H1 (cell line): ENCODE results near the gene RELL2. TPM values are rescaled to one million over a fixed set of nuclear protein-coding genes. Genes with fewer than 3 reads are reported as not detected.

Experiments used
- CTCF ChIA-PET: fragments of 300-600 bp; sonication (Branson Sonifier 250); formaldehyde crosslinking; loops from one replicate; lab custom pipeline; 2021; ENCODE audit not compliant: partially characterized antibody; lab: Charles Lee
- POLR2A ChIA-PET: fragments of 300-600 bp; sonication (Branson Sonifier 250); formaldehyde crosslinking; loops from one replicate; lab custom pipeline; 2021; ENCODE audit warnings: inconsistent platforms; ENCODE audit not compliant: partially characterized antibody; lab: Charles Lee
- DNase-seq, 2 experiments: peaks; one replicate each; pipeline versions ENCODE4 v3.0.0 to v3.0.0-alpha.2; 2010 to 2022; ENCODE audit warnings: low spot score in 2 of 2, low read depth in 1 of 2, mixed read lengths in 1 of 2
- FAIRE-seq: peaks from 2 replicates; lab custom pipeline; 2011; peaks lifted over from hg19 to GRCh38; lab: Jason Lieb, UNC
- H2AFZ ChIP-seq: 2 replicates; pipeline ENCODE4 v1.8.1; 2012; ENCODE audit warnings: low read length, inconsistent platforms
- H2AK5ac ChIP-seq: 2 replicates; pipeline ENCODE4 v1.6.1; 2013; ENCODE audit warnings: low read depth, low read length
- H2BK120ac ChIP-seq: replicated peaks from 2 replicates; pipeline ENCODE3; 2013; ENCODE audit warnings: low read depth, low read length, inconsistent platforms
- H2BK12ac ChIP-seq: 2 replicates; pipeline ENCODE4 v1.6.1; 2013; ENCODE audit warnings: low read depth, low read length
- H2BK15ac ChIP-seq: 2 replicates; pipeline ENCODE4 v1.6.1; 2013; ENCODE audit warnings: low read length
- H2BK20ac ChIP-seq: 2 replicates; pipeline ENCODE4 v1.6.1; 2013; ENCODE audit warnings: low read length
- H2BK5ac ChIP-seq: 2 replicates; pipeline ENCODE4 v1.6.1; 2013; ENCODE audit warnings: low read depth, low read length
- H3K14ac ChIP-seq: 2 replicates; pipeline ENCODE4 v1.6.1; 2013; ENCODE audit warnings: inconsistent platforms; ENCODE audit not compliant: insufficient read length
- H3K18ac ChIP-seq: 2 replicates; pipeline ENCODE4 v1.6.1; 2013; ENCODE audit warnings: low read length; ENCODE audit errors: extremely low read depth
- H3K23ac ChIP-seq: 2 replicates; pipeline ENCODE4 v1.6.1; 2013; ENCODE audit warnings: inconsistent platforms; ENCODE audit not compliant: insufficient read length
- H3K23me2 ChIP-seq: 2 replicates; pipeline ENCODE4 v1.6.1; 2013; ENCODE audit warnings: low read depth, low read length
- H3K27ac ChIP-seq: 2 replicates; pipeline ENCODE4 v1.6.1; 2011; ENCODE audit warnings: low read depth, low read length, inconsistent platforms
- H3K27me3 ChIP-seq, 4 experiments: replicated peaks in 1 of 4; 1 replicate in 1 of 4; 2 replicates in 3 of 4; pipeline versions ENCODE4 v1.6.1 to v1.8.1; 2011 to 2013; ENCODE audit warnings: low read length in 3 of 4, mild to moderate bottlenecking in 3 of 4, inconsistent platforms in 2 of 4, mixed read lengths in 2 of 4, moderate library complexity in 1 of 4; ENCODE audit not compliant: control insufficient read depth in 3 of 4, insufficient read depth in 3 of 4; ENCODE audit errors: extremely low read depth in 1 of 4
- H3K36me3 ChIP-seq, 4 experiments: 2 replicates each; pipeline versions ENCODE4 v1.6.1 to v1.8.1; 2011 to 2013; ENCODE audit warnings: mild to moderate bottlenecking in 4 of 4, low read length in 3 of 4, moderate library complexity in 2 of 4, control low read depth in 1 of 4, inconsistent platforms in 1 of 4; ENCODE audit not compliant: insufficient read depth in 4 of 4, control insufficient read depth in 2 of 4
- H3K4ac ChIP-seq: replicated peaks from 2 replicates; pipeline ENCODE3; 2013; ENCODE audit warnings: low read length, low read depth, mixed read lengths, inconsistent platforms; ENCODE audit not compliant: insufficient read length
- H3K4me1 ChIP-seq, 4 experiments: replicated peaks in 1 of 4; 1 replicate in 1 of 4; 2 replicates in 3 of 4; pipeline versions ENCODE4 v1.6.1 to v1.8.1; 2011 to 2013; ENCODE audit warnings: low read length in 3 of 4, inconsistent platforms in 2 of 4, mixed read lengths in 1 of 4; ENCODE audit not compliant: insufficient read depth in 4 of 4, control insufficient read depth in 3 of 4
- H3K4me2 ChIP-seq, 2 experiments: 2 replicates each; pipeline versions ENCODE4 v1.6.1 to v1.8.1; 2011 to 2013; ENCODE audit warnings: low read depth in 2 of 2, low read length in 2 of 2, control low read depth in 1 of 2, inconsistent platforms in 1 of 2, mild to moderate bottlenecking in 1 of 2; ENCODE audit not compliant: insufficient read depth in 1 of 2
- H3K4me3 ChIP-seq, 4 experiments: fragments of 200-600, 300-600 bp in 1 of 4; sonication (generic), shearing (Covaris generic), sonication (Bioruptor Twin) in 1 of 4; 2 replicates each; pipeline versions ENCODE4 v1.5.1 to v1.8.1; 2011 to 2016; ENCODE audit warnings: low read length in 4 of 4, low read depth in 3 of 4, control low read depth in 2 of 4, inconsistent platforms in 2 of 4, mild to moderate bottlenecking in 2 of 4, mixed read lengths in 1 of 4, moderate library complexity in 1 of 4; ENCODE audit not compliant: insufficient read depth in 2 of 4; ENCODE audit errors: extremely low read depth in 1 of 4
- H3K56ac ChIP-seq: replicated peaks from 2 replicates; pipeline ENCODE3; 2013; ENCODE audit warnings: low read depth, mild to moderate bottlenecking, mixed read lengths, low read length, inconsistent platforms; ENCODE audit not compliant: insufficient read length
- H3K79me1 ChIP-seq: 2 replicates; pipeline ENCODE4 v1.6.1; 2013; ENCODE audit warnings: low read depth, low read length, control low read depth
- H3K79me2 ChIP-seq, 2 experiments: 2 replicates each; pipeline versions ENCODE4 v1.6.1 to v1.8.1; 2012 to 2013; ENCODE audit warnings: low read length in 2 of 2, mild to moderate bottlenecking in 2 of 2, inconsistent platforms in 1 of 2; ENCODE audit not compliant: insufficient read depth in 2 of 2, control insufficient read depth in 1 of 2
- H3K9ac ChIP-seq, 4 experiments: replicated peaks in 1 of 4; 1 replicate in 1 of 4; 2 replicates in 3 of 4; pipeline versions ENCODE4 v1.6.1 to v1.8.1; 2011 to 2013; ENCODE audit warnings: low read depth in 3 of 4, low read length in 3 of 4, control low read depth in 2 of 4, mild to moderate bottlenecking in 2 of 4, moderate library complexity in 2 of 4, inconsistent platforms in 1 of 4; ENCODE audit errors: extremely low read depth in 1 of 4
- H3K9me3 ChIP-seq, 2 experiments: 2 replicates each; pipeline versions ENCODE4 v1.6.1 to v1.8.1; 2012 to 2013; ENCODE audit warnings: mild to moderate bottlenecking in 2 of 2, moderate library complexity in 2 of 2, control low read depth in 1 of 2, inconsistent platforms in 1 of 2, low read depth in 1 of 2, low read length in 1 of 2, mixed read lengths in 1 of 2; ENCODE audit not compliant: insufficient read depth in 2 of 2
- H4K20me1 ChIP-seq, 2 experiments: replicated peaks in 1 of 2; 2 replicates each; pipeline versions ENCODE3 to v1.8.1; 2011 to 2013; ENCODE audit warnings: inconsistent platforms in 2 of 2, low read length in 2 of 2, mild to moderate bottlenecking in 1 of 2; ENCODE audit not compliant: insufficient read depth in 2 of 2, control insufficient read depth in 1 of 2
- H4K5ac ChIP-seq: 2 replicates; pipeline ENCODE4 v1.6.1; 2013; ENCODE audit warnings: low read length, low read depth, mixed read lengths, inconsistent platforms; ENCODE audit not compliant: insufficient read length
- H4K8ac ChIP-seq: 2 replicates; pipeline ENCODE4 v1.8.0; 2013; ENCODE audit warnings: mild to moderate bottlenecking, moderate library complexity, low read length, inconsistent platforms; ENCODE audit not compliant: insufficient read depth; ENCODE audit errors: extremely low read depth
- H4K91ac ChIP-seq: replicated peaks from 2 replicates; pipeline ENCODE3; 2013; ENCODE audit warnings: low read length, mixed read lengths, inconsistent platforms; ENCODE audit not compliant: insufficient read length
- BCL11A ChIP-seq, 2 experiments: IDR thresholded peaks; one replicate each; pipeline ENCODE4 v1.6.1; 2011; ENCODE audit warnings: low read depth in 2 of 2, low read length in 2 of 2, mild to moderate bottlenecking in 2 of 2
- CHD1 ChIP-seq: IDR thresholded peaks from 2 replicates; pipeline ENCODE4 v1.6.1; 2012; ENCODE audit warnings: low read depth, low read length, improper control_type of control experiment
- CREB1 ChIP-seq: IDR thresholded peaks from 2 replicates; pipeline ENCODE4 v1.6.1; 2012; ENCODE audit warnings: inconsistent platforms
- FOSL1 ChIP-seq: IDR thresholded peaks from 2 replicates; pipeline ENCODE4 v1.6.1; 2011; ENCODE audit warnings: mild to moderate bottlenecking, low read depth, low read length, moderate library complexity; ENCODE audit not compliant: insufficient read depth
- JUND ChIP-seq: IDR thresholded peaks from 2 replicates; pipeline ENCODE4 v1.6.1; 2011; ENCODE audit warnings: mild to moderate bottlenecking, improper control_type of control experiment, low read length
- NANOG ChIP-seq: IDR thresholded peaks from 2 replicates; pipeline ENCODE4 v1.6.1; 2011; ENCODE audit warnings: low read length, low read depth, mild to moderate bottlenecking, inconsistent platforms; ENCODE audit not compliant: insufficient read depth, poor library complexity, severe bottlenecking
- POLR2A ChIP-seq, 2 experiments: IDR thresholded peaks; 1 replicate in 1 of 2; 2 replicates in 1 of 2; pipeline ENCODE4 v1.6.1; 2011; ENCODE audit warnings: low read depth in 2 of 2, low read length in 2 of 2, mild to moderate bottlenecking in 2 of 2; ENCODE audit errors: control extremely low read depth in 1 of 2
- SIRT6 ChIP-seq: IDR thresholded peaks from one replicate; pipeline ENCODE4 v1.7.1; 2012; ENCODE audit warnings: low read length, inconsistent platforms
- TBP ChIP-seq: IDR thresholded peaks from 2 replicates; pipeline ENCODE4 v1.6.1; 2011; ENCODE audit warnings: low read depth, low read length, improper control_type of control experiment
- ZNF274 ChIP-seq: IDR thresholded peaks from 2 replicates; pipeline ENCODE4 v1.7.0; 2012; ENCODE audit warnings: low read length, borderline replicate concordance; ENCODE audit errors: extremely low read depth
- WGBS, 2 experiments: shearing (Covaris generic) in 1 of 2; methylation state at CpG; one replicate each; pipeline versions ENCODE4 v1.1.6 to v1.1.7; 2013 to 2015; ENCODE audit warnings: low lambda C conversion rate in 2 of 2, mixed read lengths in 2 of 2, inconsistent platforms in 1 of 2, low coverage in 1 of 2, missing lambda C conversion rate in 1 of 2; ENCODE audit not compliant: insufficient replicate concordance in 2 of 2, insufficient coverage in 1 of 2, insufficient read length in 1 of 2; ENCODE audit errors: extremely low coverage in 1 of 2, missing lambda C conversion rate in 1 of 2; 5-methylcytosine and 5-hydroxymethylcytosine counted together
- long read RNA-seq, 2 experiments: library from RNA in 1 of 2; library from capped mRNA in 1 of 2; stranded (forward); transcript quantifications; one replicate each; pipeline ENCODE4 v2.0.0, GENCODE V29; 2021; ENCODE audit warnings: inconsistent platforms in 1 of 2
- polyA minus RNA-seq, 3 experiments: library from RNA; depleted of rRNA, polyadenylated mRNA; stranded (reverse); fragments of >200 nt; gene quantifications; 1 replicate in 2 of 3; 2 replicates in 1 of 3; pipeline ENCODE4 v1.2.3, GENCODE V29; 2011
- polyA plus RNA-seq, 7 experiments: library from polyadenylated mRNA; depleted of rRNA in 3 of 7; stranded (reverse) in 5 of 7; unstranded in 2 of 7; fragments of >200 nt in 5 of 7; fragments of 200-250 nt in 2 of 7; gene quantifications; 1 replicate in 5 of 7; 2 replicates in 1 of 7; 4 replicates in 1 of 7; pipeline versions ENCODE4 v1.2.1 to v1.2.3, GENCODE V29; 2011 to 2013; ENCODE audit warnings: missing spikeins in 2 of 7, mixed read lengths in 2 of 7
- total RNA-seq: library from RNA; stranded (reverse); fragmentation: NEBNext Ultra II Directional; extraction: Animal tissue kit (Norgen Biotek cat#: 25700); gene quantifications from 2 replicates; pipeline ENCODE4 v1.2.1, GENCODE V29; 2021

Gene RELL2
- 18.6 and 19.2 TPM in 2 replicates for total RNA-seq
- polyA plus RNA-seq (2011; rRNA removed): 23.7 and 33.1 TPM in 2 replicates
- polyA plus RNA-seq (2011; cell fraction: cytosol; rRNA removed): 31.2 TPM
- 117 TPM for polyA plus RNA-seq (2011; cell fraction: nucleus; rRNA removed)
- polyA plus RNA-seq (2012, experiment 1 of 2): 12.5 to 21.6 TPM (median 17.8 TPM) in 4 replicates
- 17.0 TPM for polyA plus RNA-seq (2012, experiment 2 of 2)
- 19.0 TPM for polyA plus RNA-seq (2013, experiment 1 of 2)
- polyA plus RNA-seq (2013, experiment 2 of 2): 17.6 TPM
- 11.9 and 13.3 TPM in 2 replicates for polyA minus RNA-seq (2011; rRNA and poly(A)+ RNA removed)
- polyA minus RNA-seq (2011; cell fraction: cytosol; rRNA and poly(A)+ RNA removed): 7.9 TPM
- 18.7 TPM for polyA minus RNA-seq (2011; cell fraction: nucleus; rRNA and poly(A)+ RNA removed)
- long read RNA-seq, experiment 1, partial matches to known transcripts: 8 of 15 reads
- long read RNA-seq, experiment 1, other reads (novel, unspliced or antisense): 2 of 15 reads
- long read RNA-seq, experiment 2, partial matches to known transcripts: 0 of 7 reads
- long read RNA-seq, experiment 2, other reads (novel, unspliced or antisense): 2 of 7 reads

GRCh38 chr5:141636413-141637122, at the start of gene RELL2, which contains the start of gene HDAC3:
Gene RELL2 (plus strand): TSS chr5:141636997. CDS start chr5:141638226, 1,229 bp downstream.
Gene HDAC3 (minus strand): TSS chr5:141636849. CDS start chr5:141636790, 59 bp downstream.
- 1% methylated on average over 47 of the region's 55 CpGs; no CpG with 5 or more reads in 1 of the 2 experiments for WGBS, 2 experiments
- Histone ChIP-seq H2BK15ac (no peak within 1 kb of the TSS), H3K4me2 (peak within 1 kb of the TSS; percentile 90 to 97), H3K4me1 (peaks cover 0 to 5% (median 3%) of the 10 kb centered on the region in 4 experiments; a peak in 5 of 7 replicates), H4K20me1 (peaks cover 4 to 13% of the 10 kb centered on the region in 2 experiments), H4K5ac (no peak within 1 kb of the TSS), H3K79me2 (peaks cover 10 to 39% of the 10 kb centered on the region in 2 experiments), H3K18ac (peak within 1 kb of the TSS; percentile 90), H3K79me1 (peaks cover 12% of the 10 kb centered on the region), H3K56ac (peak within 1 kb of the TSS; percentile 55), H2BK120ac (no peak within 1 kb of the TSS), H3K4me3 (peak within 1 kb of the TSS; percentile 84 to 99 (median 98)), H3K23me2 (peaks cover 14% of the 10 kb centered on the region), H2BK12ac (peak within 1 kb of the TSS; percentile 61; the same call in 1 of the 2 replicates), H2BK5ac (peak within 1 kb of the TSS; percentile 88), H3K4ac (no peak within 1 kb of the TSS), H3K14ac (no peak within 1 kb of the TSS), H3K27me3 (peaks cover 0 to 4% (median 0%) of the 10 kb centered on the region in 4 experiments; a peak in 1 of 7 replicates), H3K27ac (peak within 1 kb of the TSS; percentile 86), H4K8ac (peak within 1 kb of the TSS; percentile 81), H3K23ac (no peak within 1 kb of the TSS), H2AFZ (peak within 1 kb of the TSS; percentile 96), H4K91ac (peak within 1 kb of the TSS; percentile 44), H3K9me3 (no peaks in the 10 kb centered on the region), H2BK20ac (no peak within 1 kb of the TSS), H3K9ac (peak within 1 kb of the TSS; percentile 77 to 88 (median 84)), H2AK5ac (no peak within 1 kb of the TSS), H3K36me3 (peaks cover 0 to 18% (median 2%) of the 10 kb centered on the region in 4 experiments; a peak in 3 of 8 replicates)
- ChIA-PET POLR2A (interaction anchor here (0.6 to 6.8 kb wide), 19 partner anchors 9 to 324 kb away, joined by 3 to 96 read pairs (median 4); partner anchors contain the start of genes DIAPH1 and FCHSD1), CTCF (interaction anchor here (0.7 to 10.3 kb wide), 15 partner anchors 9 to 558 kb away, joined by 3 to 117 read pairs (median 3); partner anchors contain the start of genes DIAPH1, FCHSD1 and RNF14)
- FAIRE-seq (no peak), DNase-seq (peak; percentile 78 to 100)
- TF ChIP-seq TBP: peak; percentile 71
- no peak for TF ChIP-seq CHD1
- no peak for TF ChIP-seq BCL11A (IDR thresholded peaks at IDR 0.05; ENCODE audit: low read depth in 2 of 2, low read length in 2 of 2)
- TF ChIP-seq NANOG: no peak
- no peak for TF ChIP-seq FOSL1
- TF ChIP-seq JUND: no peak
- TF ChIP-seq SIRT6: no peak
- TF ChIP-seq CREB1: peak; percentile 33; the same call in 1 of the 2 replicates
- TF ChIP-seq POLR2A (IDR thresholded peaks at IDR 0.05; ENCODE audit: control extremely low read depth in 1 of 2, low read depth in 2 of 2, low read length in 2 of 2): peak in 1 of 2 experiments; percentile 75; a peak in 2 of 3 replicates
- no peak for TF ChIP-seq ZNF274
